Measurements from ENCODE around the gene PITX1. TPM values are rescaled to one million over a fixed set of nuclear protein-coding genes. Genes with fewer than 3 reads are reported as not detected.
"Not testable (repeated sequence)": the region's sequence is repeated elsewhere in the genome, so short reads cannot be mapped to it uniquely, and the experiment has no call there.

Gene PITX1
- total RNA-seq, 4 donors from 2014 or later = 571 to 1,232 (median 680) TPM

DNA sequence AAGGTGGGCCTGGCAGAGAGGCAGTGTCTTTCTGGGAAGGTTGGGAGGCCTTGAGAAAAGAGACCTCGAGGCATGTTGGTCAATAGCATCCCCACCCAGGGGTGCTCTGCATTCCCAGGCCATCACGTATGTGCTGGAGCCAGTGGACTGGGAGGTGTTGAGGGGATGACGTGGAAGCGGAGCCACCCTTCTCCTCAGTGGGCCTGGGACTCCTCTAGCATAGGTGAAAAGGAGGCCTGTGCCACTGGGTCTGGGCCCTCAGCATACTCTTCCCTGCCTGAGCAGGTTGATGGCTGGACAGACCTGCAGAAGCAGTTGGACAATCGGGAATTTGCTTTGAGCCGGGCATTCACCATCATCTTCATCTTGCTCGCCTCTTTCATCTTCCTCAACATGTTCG lies 25.5 kb downstream of the PITX1 start:
- Histone ChIP-seq H3K4me3 (no peak overlapping the region), H3K9me3 (no peaks in the 10 kb centered on the region), H3K4me1 (peaks cover 3 to 14% (median 10%) of the 10 kb centered on the region in 3 donors), H3K27ac (no peak overlapping the region), H3K36me3 (peaks cover 0 to 6% (median 0%) of the 10 kb centered on the region in 3 donors), H3K27me3 (no peaks in the 10 kb centered on the region)
- TF ChIP-seq, protein P1, sequence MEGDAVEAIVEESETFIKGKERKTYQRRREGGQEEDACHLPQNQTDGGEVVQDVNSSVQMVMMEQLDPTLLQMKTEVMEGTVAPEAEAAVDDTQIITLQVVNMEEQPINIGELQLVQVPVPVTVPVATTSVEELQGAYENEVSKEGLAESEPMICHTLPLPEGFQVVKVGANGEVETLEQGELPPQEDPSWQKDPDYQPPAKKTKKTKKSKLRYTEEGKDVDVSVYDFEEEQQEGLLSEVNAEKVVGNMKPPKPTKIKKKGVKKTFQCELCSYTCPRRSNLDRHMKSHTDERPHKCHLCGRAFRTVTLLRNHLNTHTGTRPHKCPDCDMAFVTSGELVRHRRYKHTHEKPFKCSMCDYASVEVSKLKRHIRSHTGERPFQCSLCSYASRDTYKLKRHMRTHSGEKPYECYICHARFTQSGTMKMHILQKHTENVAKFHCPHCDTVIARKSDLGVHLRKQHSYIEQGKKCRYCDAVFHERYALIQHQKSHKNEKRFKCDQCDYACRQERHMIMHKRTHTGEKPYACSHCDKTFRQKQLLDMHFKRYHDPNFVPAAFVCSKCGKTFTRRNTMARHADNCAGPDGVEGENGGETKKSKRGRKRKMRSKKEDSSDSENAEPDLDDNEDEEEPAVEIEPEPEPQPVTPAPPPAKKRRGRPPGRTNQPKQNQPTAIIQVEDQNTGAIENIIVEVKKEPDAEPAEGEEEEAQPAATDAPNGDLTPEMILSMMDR (IDR thresholded peaks at IDR 0.05) = no peak
- no peak for TF ChIP-seq POLR2A (IDR thresholded peaks at IDR 0.05)
- 88 to 100% methylated on average over 4 to 6 of the region's 8 CpGs for WGBS, 2 donors
- intact Hi-C loops (cut with DNase I) = no loop called here
- no peak for DNase-seq

DNA sequence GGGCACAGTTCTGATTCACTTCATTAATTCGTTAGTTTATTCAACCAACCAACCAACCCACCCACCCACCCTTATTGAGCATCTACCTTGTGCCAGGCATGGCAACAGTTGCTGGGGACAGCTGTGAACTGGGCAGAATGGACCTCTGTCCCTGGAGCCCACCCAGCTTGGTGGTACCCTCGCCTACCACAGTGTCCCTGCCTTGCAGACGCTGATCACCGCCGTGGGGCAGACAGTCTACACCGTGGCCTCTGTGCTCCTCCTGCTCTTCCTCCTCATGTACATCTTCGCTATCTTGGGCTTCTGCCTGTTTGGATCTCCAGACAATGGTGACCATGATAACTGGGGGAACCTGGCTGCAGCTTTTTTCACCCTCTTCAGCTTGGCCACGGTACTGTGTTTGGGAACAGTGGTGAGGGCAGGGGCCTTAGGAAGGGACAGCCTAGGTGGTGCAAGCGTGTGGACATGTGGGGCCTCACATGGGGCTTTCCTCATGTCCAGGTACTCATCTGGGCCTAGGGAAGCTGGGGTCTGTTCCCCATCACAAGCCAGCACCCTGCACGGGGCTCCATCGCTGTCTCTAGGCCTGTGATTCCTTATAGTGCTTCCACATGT lies 26.2 kb downstream of the PITX1 start:
- 84 to 85% methylated on average over 5 to 9 of the region's 11 CpGs for WGBS, 2 donors
- H3K36me3 ChIP-seq = peaks cover 0 to 6% (median 0%) of the 10 kb centered on the region in 3 donors
- no peak overlapping the region for H3K4me3 ChIP-seq
- no peak for TF ChIP-seq POLR2A (IDR thresholded peaks at IDR 0.05)
- TF ChIP-seq, protein P1 (IDR thresholded peaks at IDR 0.05) = no peak
- no peaks in the 10 kb centered on the region for H3K27me3 ChIP-seq
- DNase-seq = no peak
- H3K9me3 ChIP-seq = no peaks in the 10 kb centered on the region
- H3K27ac ChIP-seq = no peak overlapping the region
- peaks cover 0 to 7% (median 3%) of the 10 kb centered on the region in 3 donors for H3K4me1 ChIP-seq
- intact Hi-C loops (cut with DNase I) = no loop called here

DNA sequence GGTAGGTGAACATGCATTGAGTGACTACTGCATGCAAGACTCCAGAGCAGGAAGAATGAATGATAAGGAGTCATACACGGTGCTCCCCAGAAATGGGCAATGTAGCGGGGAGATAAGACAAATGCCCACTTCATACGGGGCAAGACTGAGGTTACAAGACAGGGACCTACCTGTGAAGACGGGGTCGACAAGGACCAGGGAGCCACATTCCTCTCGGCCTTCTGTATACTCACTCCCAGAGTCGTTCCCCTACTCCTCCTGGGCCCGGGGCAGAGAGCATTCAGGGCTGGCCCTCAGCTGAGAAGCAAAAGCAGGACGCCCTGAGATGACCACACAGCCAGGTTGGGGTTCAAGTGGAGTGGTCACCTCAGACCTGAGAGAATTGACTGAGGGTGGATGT lies 26.7 kb downstream of the PITX1 start:
- TF ChIP-seq POLR2A (IDR thresholded peaks at IDR 0.05) = no peak
- TF ChIP-seq, protein P1 (IDR thresholded peaks at IDR 0.05) = no peak
- WGBS, 2 donors = 89 to 92% methylated on average over 8 to 9 of the region's 9 CpGs

GRCh38 chr5:135005076-135005475 lies 29.0 kb downstream of the PITX1 start:
- DNase-seq = no peak
- no peak for TF ChIP-seq POLR2A (IDR thresholded peaks at IDR 0.05)
- TF ChIP-seq, protein P1 (IDR thresholded peaks at IDR 0.05) = no peak
- 80% methylated on average over 2 of the region's 3 CpGs; no CpG with 5 or more reads in 1 of the 2 donors for WGBS, 2 donors
- Histone ChIP-seq H3K36me3 (peaks cover 0 to 6% (median 0%) of the 10 kb centered on the region in 3 donors), H3K4me1 (no peaks in the 10 kb centered on the region), H3K27ac (no peak overlapping the region), H3K27me3 (no peaks in the 10 kb centered on the region), H3K9me3 (no peaks in the 10 kb centered on the region), H3K4me3 (no peak overlapping the region)
- intact Hi-C loops (cut with DNase I) = no loop called here

More for the DNA sequence above, 26.7 kb downstream of the PITX1 start:
- no peaks in the 10 kb centered on the region for H3K27me3 ChIP-seq
- H3K36me3 ChIP-seq = peaks cover 0 to 6% (median 0%) of the 10 kb centered on the region in 3 donors
- DNase-seq = no peak
- H3K4me3 ChIP-seq = no peak overlapping the region
- H3K27ac ChIP-seq = no peak overlapping the region
- H3K4me1 ChIP-seq = peaks cover 0 to 1% (median 0%) of the 10 kb centered on the region in 3 donors
- no peaks in the 10 kb centered on the region for H3K9me3 ChIP-seq
- intact Hi-C loops (cut with DNase I) = no loop called here

DNA sequence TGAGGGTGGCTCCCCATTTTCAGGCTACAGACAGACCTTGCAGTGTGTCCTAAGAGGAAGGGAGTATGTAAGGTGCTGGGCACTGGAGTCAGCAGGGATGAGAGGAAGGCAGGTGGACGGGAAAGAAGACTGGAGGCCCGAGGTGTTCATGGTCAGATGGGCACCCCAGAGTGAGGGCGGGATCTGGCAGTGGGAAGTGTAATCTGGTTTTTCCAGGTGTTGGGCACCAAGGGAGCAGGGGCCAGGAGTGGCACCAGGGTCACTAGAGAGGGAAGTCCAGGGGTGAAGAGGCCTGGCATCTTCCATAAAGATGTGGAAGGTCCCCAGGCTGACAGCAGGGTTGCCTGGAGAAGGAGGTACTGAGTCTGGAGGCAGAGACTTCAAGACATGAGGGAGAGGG lies 29.7 kb downstream of the PITX1 start:
- H3K9me3 ChIP-seq = no peaks in the 10 kb centered on the region
- H3K27me3 ChIP-seq = no peaks in the 10 kb centered on the region
- DNase-seq = no peak
- no peak overlapping the region for H3K27ac ChIP-seq
- no peak overlapping the region for H3K4me3 ChIP-seq
- H3K36me3 ChIP-seq = peaks cover 0 to 1% (median 0%) of the 10 kb centered on the region in 3 donors
- intact Hi-C loops (cut with DNase I) = no loop called here
- TF ChIP-seq POLR2A (IDR thresholded peaks at IDR 0.05) = no peak
- TF ChIP-seq, protein P1 (IDR thresholded peaks at IDR 0.05) = no peak
- WGBS, 2 donors = 91 to 94% methylated on average over 3 of the region's 3 CpGs
- no peaks in the 10 kb centered on the region for H3K4me1 ChIP-seq

DNA sequence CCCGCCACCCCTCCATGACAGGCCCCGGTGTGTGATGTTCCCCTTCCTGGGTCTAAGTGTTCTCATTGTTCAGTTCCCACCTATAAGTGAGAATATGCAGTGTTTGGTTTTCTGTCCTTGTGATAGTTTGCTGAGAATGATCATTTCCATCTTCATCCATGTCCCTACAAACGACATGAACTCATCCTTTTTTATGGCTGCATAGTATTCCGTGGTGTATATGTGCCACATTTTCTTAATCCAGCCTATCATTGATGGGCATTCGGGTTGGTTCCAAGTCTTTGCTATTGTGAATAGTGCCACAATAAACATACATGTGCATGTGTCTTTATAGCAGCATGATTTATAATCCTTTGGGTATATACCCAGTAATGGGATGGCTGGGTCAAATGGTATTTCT lies 36.0 kb downstream of the PITX1 start:
- H3K36me3 ChIP-seq; DNase-seq; H3K4me1 ChIP-seq; H3K27me3 ChIP-seq; intact Hi-C loops (cut with DNase I); H3K27ac ChIP-seq; H3K4me3 ChIP-seq; H3K9me3 ChIP-seq: not testable (repeated sequence)
- WGBS, 2 donors = 91 to 92% methylated on average over 5 of the region's 5 CpGs
